ENCODE measurements around the gene CAV3. TPM values are rescaled to one million over a fixed set of nuclear protein-coding genes. Genes with fewer than 3 reads are reported as not detected.
"Not testable (repeated sequence)": the region's sequence is repeated elsewhere in the genome, so short reads cannot be mapped to it uniquely, and the experiment has no call there.

Gene CAV3
- total RNA-seq, 1 donor from 2014 or later, result not detected

GRCh38 chr3:8709801-8710507 lies 23.6 kb upstream of the CAV3 start:
- Mint-ChIP-seq H3K9me3 (no peaks in the 10 kb centered on the region), H3K27me3 (peaks cover 3% of the 10 kb centered on the region), H3K36me3 (no peaks in the 10 kb centered on the region), H3K27ac (peak overlapping the region; percentile 56), H3K4me1 (ENCODE audit: unreplicated experiment) (no peaks in the 10 kb centered on the region), H3K4me3 (no peak overlapping the region)
- DNase-seq (ENCODE audit: extremely low spot score, unreplicated experiment), result no peak
- no peak for TF ChIP-seq CTCF (conservative IDR thresholded peaks at IDR 0.05)

GRCh38 chr3:8712045-8712907 lies 21.3 kb upstream of the CAV3 start:
- DNase-seq (ENCODE audit: extremely low spot score, unreplicated experiment), result no peak
- Mint-ChIP-seq H3K4me3 (no peak overlapping the region), H3K27me3 (peaks cover 3% of the 10 kb centered on the region), H3K9me3 (no peaks in the 10 kb centered on the region), H3K36me3 (no peaks in the 10 kb centered on the region), H3K27ac (no peak overlapping the region), H3K4me1 (ENCODE audit: unreplicated experiment) (no peaks in the 10 kb centered on the region)
- no peak for TF ChIP-seq CTCF (conservative IDR thresholded peaks at IDR 0.05)

- no peak overlapping the region for H3K4me3 Mint-ChIP-seq
- H3K9me3 Mint-ChIP-seq, result no peaks in the 10 kb centered on the region
- no peaks in the 10 kb centered on the region for H3K36me3 Mint-ChIP-seq
- no peak overlapping the region for H3K27ac Mint-ChIP-seq
- TF ChIP-seq CTCF (conservative IDR thresholded peaks at IDR 0.05), result no peak
- H3K27me3 Mint-ChIP-seq, result peaks cover 3% of the 10 kb centered on the region
- DNase-seq (ENCODE audit: extremely low spot score, unreplicated experiment), result no peak
- no peaks in the 10 kb centered on the region for H3K4me1 Mint-ChIP-seq (ENCODE audit: unreplicated experiment)
Measured at GRCh38 chr3:8712908-8713255, 20.7 kb upstream of the CAV3 start.

GRCh38 chr3:8713901-8714759 lies 19.5 kb upstream of the CAV3 start:
- no peaks in the 10 kb centered on the region for H3K36me3 Mint-ChIP-seq
- DNase-seq (ENCODE audit: extremely low spot score, unreplicated experiment), result no peak
- no peak overlapping the region for H3K27ac Mint-ChIP-seq
- peaks cover 3% of the 10 kb centered on the region for H3K27me3 Mint-ChIP-seq
- no peaks in the 10 kb centered on the region for H3K9me3 Mint-ChIP-seq
- peak; percentile 63 for TF ChIP-seq CTCF (conservative IDR thresholded peaks at IDR 0.05)
- H3K4me3 Mint-ChIP-seq, result no peak overlapping the region
- H3K4me1 Mint-ChIP-seq (ENCODE audit: unreplicated experiment), result no peaks in the 10 kb centered on the region

GRCh38 chr3:8715757-8716156 lies 17.8 kb upstream of the CAV3 start:
- H3K27ac Mint-ChIP-seq, H3K9me3 Mint-ChIP-seq: not testable (repeated sequence)

More at GRCh38 chr3:8715757-8716156, 17.8 kb upstream of the CAV3 start:
- not testable (repeated sequence) for DNase-seq (ENCODE audit: extremely low spot score, unreplicated experiment); H3K4me1 Mint-ChIP-seq (ENCODE audit: unreplicated experiment); H3K4me3 Mint-ChIP-seq; H3K27me3 Mint-ChIP-seq; H3K36me3 Mint-ChIP-seq
